ENCODE measurements around the gene TAS1R1.

Gene TAS1R1

GRCh38 chr1:6574818-6575217 is 19.7 kb downstream of the TAS1R1 start:
- no peak for DNase-seq

DNA sequence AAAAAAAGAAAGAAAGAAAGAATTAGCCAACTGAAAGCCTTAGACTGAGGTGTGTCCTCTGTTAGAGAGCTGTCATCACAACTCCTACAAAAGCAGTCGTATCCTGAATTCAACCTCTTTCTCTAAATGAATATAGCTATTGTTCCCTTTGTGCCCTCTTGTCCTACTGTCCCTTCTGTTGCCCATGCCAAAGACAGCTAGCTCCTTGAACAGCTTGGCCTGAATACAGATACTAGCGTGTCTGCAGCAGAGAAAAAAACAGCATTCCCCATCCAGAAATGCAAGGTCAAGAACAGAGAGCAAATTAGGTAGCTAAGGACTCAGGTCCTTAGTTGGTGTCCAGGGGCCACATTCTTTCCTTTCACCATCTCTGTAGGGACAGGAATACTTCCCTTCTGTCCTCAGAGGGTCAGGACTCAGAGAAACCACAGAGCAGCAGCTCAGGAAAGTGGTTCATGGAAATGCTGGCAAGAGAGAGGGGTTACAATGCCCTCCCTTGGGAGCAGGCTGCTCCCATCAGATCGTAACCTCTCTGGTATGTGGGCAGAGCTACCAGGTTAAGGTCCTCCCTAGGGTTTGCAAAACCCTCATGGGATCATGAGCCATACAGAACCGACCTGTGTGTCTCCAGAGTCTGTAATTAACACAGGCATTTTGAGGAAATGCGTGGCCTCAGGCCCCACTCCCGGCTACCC is 22.9 kb downstream of the TAS1R1 start:
- peak; percentile 9 for DNase-seq

- DNase-seq = no peak
Measured at GRCh38 chr1:6578624-6579373, 23.7 kb downstream of the TAS1R1 start.

GRCh38 chr1:6579374-6580118 is 24.4 kb downstream of the TAS1R1 start, which contains the start of gene ZBTB48:
Gene ZBTB48 (plus strand): TSS chr1:6579994. CDS start chr1:6580610, 616 bp downstream.
- peak; percentile 97 for DNase-seq

- no peak for DNase-seq
Measured at GRCh38 chr1:6580119-6580592, 25.0 kb downstream of the TAS1R1 start.

- DNase-seq = no peak
Measured at GRCh38 chr1:6580593-6581409, 25.7 kb downstream of the TAS1R1 start.

GRCh38 chr1:6581561-6582305 is 26.6 kb downstream of the TAS1R1 start:
- no peak for DNase-seq

DNA sequence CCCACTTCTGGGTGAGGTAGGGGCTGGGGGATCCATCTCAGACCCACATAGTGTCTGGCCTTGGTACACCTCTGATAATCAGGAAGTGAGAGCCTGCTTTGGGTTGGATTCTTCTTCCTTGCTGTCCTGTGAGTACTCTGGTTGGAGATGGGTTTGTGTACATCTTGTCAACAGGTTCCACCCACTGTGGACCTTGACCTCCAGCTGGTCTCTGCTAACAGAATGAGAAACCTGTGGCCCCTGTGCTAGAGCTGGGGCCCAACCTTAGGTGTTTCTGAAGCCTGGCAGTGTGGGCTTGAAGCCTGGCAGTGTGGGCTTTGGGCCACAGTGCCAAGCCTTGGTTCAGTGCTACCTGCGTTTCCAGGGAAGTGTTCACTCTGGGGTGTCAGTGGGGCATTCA is 27.3 kb downstream of the TAS1R1 start:
- DNase-seq = no peak

- no peak for DNase-seq
Measured at GRCh38 chr1:6584126-6585080, 29.3 kb downstream of the TAS1R1 start.

- no peak for DNase-seq
Measured at GRCh38 chr1:6585081-6585722, 30.1 kb downstream of the TAS1R1 start.

GRCh38 chr1:6585841-6586240 is 30.7 kb downstream of the TAS1R1 start:
- DNase-seq = no peak

GRCh38 chr1:6586404-6586816 is 31.3 kb downstream of the TAS1R1 start:
- no peak for DNase-seq

GRCh38 chr1:6587261-6588005 is 32.3 kb downstream of the TAS1R1 start:
- no peak for DNase-seq

DNA sequence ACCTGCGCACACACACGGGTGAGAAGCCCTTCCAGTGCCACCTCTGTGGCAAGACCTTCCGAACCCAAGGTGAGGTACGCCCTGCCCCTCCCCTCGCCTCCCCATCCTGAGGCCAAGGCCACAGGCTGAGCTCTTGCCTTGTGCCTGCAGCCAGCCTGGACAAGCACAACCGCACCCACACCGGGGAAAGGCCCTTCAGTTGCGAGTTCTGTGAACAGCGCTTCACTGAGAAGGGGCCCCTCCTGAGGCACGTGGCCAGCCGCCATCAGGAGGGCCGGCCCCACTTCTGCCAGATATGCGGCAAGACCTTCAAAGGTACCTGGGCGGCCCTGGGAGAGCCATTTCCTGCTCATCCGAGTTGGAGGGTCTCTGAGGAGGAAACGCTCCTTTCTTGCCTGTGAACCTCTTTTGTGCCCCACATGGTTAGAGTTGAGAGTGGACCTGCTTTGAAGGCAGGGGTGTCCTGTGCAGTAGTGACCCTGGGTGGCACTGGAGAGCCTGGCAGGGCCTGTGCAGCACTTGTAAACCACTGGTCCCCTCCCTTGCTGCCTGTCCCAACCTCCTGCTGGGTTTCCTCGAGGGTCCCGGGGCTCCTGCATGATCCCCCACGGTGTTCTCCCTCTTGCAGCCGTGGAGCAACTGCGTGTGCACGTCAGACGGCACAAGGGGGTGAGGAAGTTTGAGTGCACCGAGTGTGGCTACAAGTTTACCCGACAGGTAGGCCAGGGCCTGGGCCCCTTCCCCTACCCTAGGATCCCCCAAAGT is 33.2 kb downstream of the TAS1R1 start:
- DNase-seq = no peak

GRCh38 chr1:6588893-6589520 is 33.9 kb downstream of the TAS1R1 start:
- no peak for DNase-seq

DNA sequence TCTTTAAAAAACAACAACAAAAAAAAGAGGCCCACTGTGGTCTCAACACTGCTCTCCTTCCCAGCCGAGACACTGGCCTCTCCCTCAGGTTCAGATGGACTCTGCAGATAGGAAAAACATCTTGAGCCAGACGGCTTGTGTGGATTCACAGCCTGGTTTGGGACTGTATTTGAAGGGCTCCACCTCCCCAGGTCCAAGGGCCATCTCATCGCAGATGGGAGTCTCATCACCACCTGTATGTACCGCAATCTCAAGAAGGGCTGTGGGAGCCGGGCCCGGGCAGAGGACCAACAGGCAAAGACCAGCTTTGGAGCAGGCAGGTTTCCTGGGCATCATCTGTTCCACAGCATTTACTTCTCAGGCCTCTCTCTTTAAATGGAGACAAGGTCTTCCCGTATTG is 34.9 kb downstream of the TAS1R1 start:
- DNase-seq = no peak

- no peak for DNase-seq
Measured at GRCh38 chr1:6591222-6591621, 36.1 kb downstream of the TAS1R1 start.

- DNase-seq = no peak
Measured at GRCh38 chr1:6591644-6592043, 36.5 kb downstream of the TAS1R1 start.

All from fibroblast of skin of right biceps (primary cell).